ENCODE results near the gene PPM1D.

GRCh38 chr17:60656499-60656898 is 56.5 kb downstream of the PPM1D start:
- TF ChIP-seq POLR2A (IDR thresholded peaks at IDR 0.05) = no peak
- no peak for TF ChIP-seq POLR2AphosphoS5 (IDR thresholded peaks at IDR 0.05)
- no peak for TF ChIP-seq CTCF (IDR thresholded peaks at IDR 0.05)
- TF ChIP-seq EP300 (IDR thresholded peaks at IDR 0.05) = no peak
